GM18520 (cell line): ENCODE data around the gene ALOXE3.

Experiments
- ATAC-seq: cut with Tn5 transposase; IDR thresholded peaks from one replicate; pipeline ENCODE4 v1.9.1; 2021; ENCODE audit not compliant: unreplicated experiment

ALOXE3 gene

GRCh38 chr17:8117980-8118768 lies at the start of gene ALOXE3:
Gene ALOXE3, minus strand, starts transcription at chr17:8118514. Its CDS starts 524 bp downstream, at chr17:8117990.
- no peak for ATAC-seq

DNA sequence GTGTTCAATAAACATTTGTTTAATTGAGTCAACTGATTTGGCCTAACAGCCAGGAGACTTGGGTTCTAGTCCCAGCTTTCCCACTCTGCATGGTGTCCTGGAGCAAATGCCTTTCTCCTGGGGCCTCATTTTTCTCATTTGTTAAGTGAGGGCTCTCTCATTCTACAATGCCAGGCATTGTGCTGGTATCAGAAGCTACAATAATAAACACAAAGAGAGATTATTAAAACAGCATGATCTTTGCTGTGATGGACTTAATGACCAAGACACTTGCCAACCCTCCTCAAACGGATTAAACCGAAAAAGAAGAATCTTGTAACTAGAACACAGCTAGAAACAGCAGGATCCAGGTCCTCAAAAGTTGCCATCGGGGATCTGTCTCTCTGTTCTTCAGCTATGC lies 49.2 kb upstream of the ALOXE3 start:
- no peak for ATAC-seq

GRCh38 chr17:8166731-8167130 lies 48.4 kb upstream of the ALOXE3 start:
- ATAC-seq = no peak

- ATAC-seq = no peak
Observed at GRCh38 chr17:8164815-8165131, 46.5 kb upstream of the ALOXE3 start.

GRCh38 chr17:8163978-8164814 lies 45.9 kb upstream of the ALOXE3 start:
- ATAC-seq = no peak

GRCh38 chr17:8162997-8163977 lies 45.0 kb upstream of the ALOXE3 start:
- no peak for ATAC-seq

GRCh38 chr17:8162233-8162996 lies 44.1 kb upstream of the ALOXE3 start, which contains the start of gene VAMP2:
Gene VAMP2, minus strand, starts transcription at chr17:8162948. Its CDS starts 69 bp downstream, at chr17:8162879.
- ATAC-seq = no peak

- ATAC-seq = no peak
Observed at GRCh38 chr17:8161289-8162232, 43.2 kb upstream of the ALOXE3 start.

GRCh38 chr17:8160741-8161221 lies 42.5 kb upstream of the ALOXE3 start:
- no peak for ATAC-seq

- ATAC-seq = no peak
Observed at GRCh38 chr17:8160224-8160577, 41.9 kb upstream of the ALOXE3 start.

- ATAC-seq = no peak
Observed at GRCh38 chr17:8159459-8160223, 41.3 kb upstream of the ALOXE3 start.

- no peak for ATAC-seq
Observed at GRCh38 chr17:8159032-8159400, 40.7 kb upstream of the ALOXE3 start.

DNA sequence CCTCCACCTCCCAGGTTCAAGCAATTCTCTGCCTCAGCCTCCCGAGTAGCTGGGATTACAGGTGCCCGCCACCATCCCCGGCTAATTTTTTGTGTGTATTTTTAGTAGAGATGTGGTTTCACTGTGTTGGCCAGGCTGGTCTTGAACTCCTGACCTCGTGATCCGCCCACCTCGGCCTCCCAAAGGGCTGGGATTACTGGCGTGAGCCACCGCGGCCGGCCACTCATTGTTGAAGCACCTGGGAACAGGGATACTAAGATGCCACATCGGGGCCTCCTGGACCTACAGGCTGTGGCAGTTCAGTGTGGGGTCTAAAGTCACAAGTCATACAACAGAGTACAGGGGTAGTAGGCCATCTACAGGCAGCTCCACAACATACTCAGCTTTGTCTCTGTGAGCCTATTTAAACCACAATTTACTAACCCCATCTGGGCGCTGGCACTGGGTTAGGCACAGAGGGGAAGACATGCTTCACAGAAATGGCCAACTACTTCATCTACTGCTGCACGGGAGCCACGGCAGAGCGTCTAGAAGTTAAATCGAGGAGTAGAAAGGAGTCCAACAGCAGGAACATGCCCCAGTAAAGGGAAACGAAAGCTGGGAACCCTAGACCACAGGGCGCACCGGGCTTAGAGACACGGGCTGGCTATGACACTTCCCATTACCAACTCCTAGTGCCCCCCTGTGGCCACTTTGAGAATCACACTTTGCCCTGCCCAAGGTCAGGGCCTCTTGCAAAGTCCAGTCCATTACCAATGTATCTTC lies 40.1 kb upstream of the ALOXE3 start:
- ATAC-seq = no peak

- peak; percentile 65 for ATAC-seq
Observed at GRCh38 chr17:8156246-8156992, 38.1 kb upstream of the ALOXE3 start.

GRCh38 chr17:8155996-8156245 lies 37.6 kb upstream of the ALOXE3 start:
- ATAC-seq = no peak

DNA sequence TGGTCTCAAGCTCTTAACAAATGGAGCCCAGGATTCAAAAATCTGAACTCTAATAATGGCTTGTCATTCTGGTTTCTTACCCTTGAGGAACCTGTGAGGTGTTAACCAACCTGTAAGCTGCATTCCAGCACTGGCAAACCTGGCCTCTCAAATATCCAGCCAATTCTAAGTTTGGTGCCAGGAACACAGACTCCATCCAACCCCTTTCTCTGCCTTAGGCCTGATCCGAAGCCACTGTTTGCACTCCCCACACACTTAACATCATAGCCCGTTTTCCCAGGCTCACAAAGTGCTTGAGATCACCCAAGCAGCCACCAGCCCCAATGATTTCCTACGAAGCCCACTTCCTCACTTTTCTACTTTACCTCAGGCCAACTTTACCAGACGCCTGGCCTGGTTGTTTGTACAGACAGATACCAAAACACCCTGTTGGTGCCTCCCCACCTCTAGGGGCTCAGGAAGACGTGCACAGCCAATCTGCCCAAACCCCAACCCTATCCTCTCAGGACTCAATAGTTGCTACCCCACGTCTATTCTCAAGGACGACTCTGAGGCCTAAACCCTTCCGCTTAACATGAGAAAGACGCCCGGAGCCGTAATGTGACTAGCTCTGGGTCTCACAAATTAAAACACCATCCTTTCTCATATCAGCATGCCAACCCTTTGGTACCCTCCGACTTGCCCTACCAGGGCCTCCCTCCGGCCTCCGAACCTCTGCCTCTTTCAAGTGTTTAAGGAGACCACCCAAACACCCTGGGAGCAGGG lies 37.1 kb upstream of the ALOXE3 start:
- ATAC-seq = no peak
